Panc1 (cell line): ENCODE measurements around the gene ZNF778.

Experiments used
- CTCF ChIP-seq: fragments of 450-650 bp; IDR thresholded peaks from 2 replicates; pipeline ENCODE4 v1.5.1; 2017; ENCODE audit warnings: mild to moderate bottlenecking
- POLR2AphosphoS5 ChIP-seq: IDR thresholded peaks from 2 replicates; pipeline ENCODE4 v1.6.1; 2012; ENCODE audit warnings: mild to moderate bottlenecking, low read depth, low read length, moderate library complexity
- TCF7L2 ChIP-seq: IDR thresholded peaks from 2 replicates; pipeline ENCODE4 v1.6.1; 2011; ENCODE audit warnings: mild to moderate bottlenecking, low read depth, low read length, inconsistent platforms
- TF ChIP-seq, protein P1 (sequence below), 2 experiments: IDR thresholded peaks; 2 replicates each; pipeline ENCODE4 v1.6.1; 2011 to 2012; ENCODE audit warnings: low read depth in 2 of 2, control low read depth in 1 of 2, low read length in 1 of 2, mild to moderate bottlenecking in 1 of 2, moderate library complexity in 1 of 2; ENCODE audit not compliant: insufficient read depth in 1 of 2

DNA sequence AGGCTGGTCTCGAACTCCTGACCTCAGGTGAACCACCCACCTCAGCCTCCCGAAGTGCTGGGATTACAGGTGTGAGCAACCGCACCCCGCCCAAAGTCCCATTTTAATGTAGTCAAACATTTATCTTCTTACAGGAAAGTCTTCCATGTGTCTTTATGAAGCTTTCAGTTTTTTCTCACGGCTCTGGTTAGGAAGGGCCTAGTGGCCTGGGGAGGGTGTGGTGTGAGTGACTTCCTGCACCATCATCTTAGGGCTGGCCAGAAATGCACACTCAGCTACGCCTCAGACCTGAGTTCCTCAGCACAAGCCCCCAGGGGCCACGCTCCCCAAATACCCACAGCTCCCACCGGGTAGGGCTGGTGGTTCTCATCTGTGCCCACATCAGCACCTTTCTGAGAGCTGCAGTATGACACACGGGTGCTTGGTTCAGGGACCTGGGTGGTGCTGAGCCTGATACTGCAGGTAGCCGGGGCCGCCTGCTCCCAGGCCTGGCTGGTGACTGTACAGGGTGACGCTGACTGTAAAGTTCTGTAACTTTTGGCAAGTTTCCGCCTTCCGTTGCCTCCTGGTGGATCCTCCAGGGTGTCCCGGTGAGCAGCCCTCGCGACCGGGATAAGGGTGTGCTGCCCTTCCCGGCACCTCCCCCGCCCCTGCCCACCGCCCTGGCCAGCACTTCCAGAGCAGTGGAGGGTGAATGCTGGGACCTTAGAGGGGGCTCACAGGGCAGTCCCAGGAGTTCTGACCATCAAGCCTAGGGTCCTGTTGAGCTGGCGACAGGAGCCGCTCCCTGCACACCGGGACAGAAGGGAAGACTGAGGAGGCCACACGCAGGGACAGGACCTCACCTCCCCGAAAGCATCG, 52.5 kb downstream of the ZNF778 start:
- TF ChIP-seq CTCF (no peak), POLR2AphosphoS5 (no peak), TCF7L2 (no peak)
- TF ChIP-seq, protein P1, sequence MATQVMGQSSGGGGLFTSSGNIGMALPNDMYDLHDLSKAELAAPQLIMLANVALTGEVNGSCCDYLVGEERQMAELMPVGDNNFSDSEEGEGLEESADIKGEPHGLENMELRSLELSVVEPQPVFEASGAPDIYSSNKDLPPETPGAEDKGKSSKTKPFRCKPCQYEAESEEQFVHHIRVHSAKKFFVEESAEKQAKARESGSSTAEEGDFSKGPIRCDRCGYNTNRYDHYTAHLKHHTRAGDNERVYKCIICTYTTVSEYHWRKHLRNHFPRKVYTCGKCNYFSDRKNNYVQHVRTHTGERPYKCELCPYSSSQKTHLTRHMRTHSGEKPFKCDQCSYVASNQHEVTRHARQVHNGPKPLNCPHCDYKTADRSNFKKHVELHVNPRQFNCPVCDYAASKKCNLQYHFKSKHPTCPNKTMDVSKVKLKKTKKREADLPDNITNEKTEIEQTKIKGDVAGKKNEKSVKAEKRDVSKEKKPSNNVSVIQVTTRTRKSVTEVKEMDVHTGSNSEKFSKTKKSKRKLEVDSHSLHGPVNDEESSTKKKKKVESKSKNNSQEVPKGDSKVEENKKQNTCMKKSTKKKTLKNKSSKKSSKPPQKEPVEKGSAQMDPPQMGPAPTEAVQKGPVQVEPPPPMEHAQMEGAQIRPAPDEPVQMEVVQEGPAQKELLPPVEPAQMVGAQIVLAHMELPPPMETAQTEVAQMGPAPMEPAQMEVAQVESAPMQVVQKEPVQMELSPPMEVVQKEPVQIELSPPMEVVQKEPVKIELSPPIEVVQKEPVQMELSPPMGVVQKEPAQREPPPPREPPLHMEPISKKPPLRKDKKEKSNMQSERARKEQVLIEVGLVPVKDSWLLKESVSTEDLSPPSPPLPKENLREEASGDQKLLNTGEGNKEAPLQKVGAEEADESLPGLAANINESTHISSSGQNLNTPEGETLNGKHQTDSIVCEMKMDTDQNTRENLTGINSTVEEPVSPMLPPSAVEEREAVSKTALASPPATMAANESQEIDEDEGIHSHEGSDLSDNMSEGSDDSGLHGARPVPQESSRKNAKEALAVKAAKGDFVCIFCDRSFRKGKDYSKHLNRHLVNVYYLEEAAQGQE (IDR thresholded peaks at IDR 0.05; ENCODE audit: insufficient read depth in 1 of 2, low read depth in 2 of 2, low read length in 1 of 2): no peak
